ENCODE data around the gene TAF1B. TPM values are rescaled to one million over a fixed set of nuclear protein-coding genes. Genes with fewer than 3 reads are reported as not detected.

Gene TAF1B
- total and polyA plus RNA-seq, 2 donors (not counting 3 experiments of a cell fraction or from before 2014, with no cell fraction given) = 6.3 to 29.4 TPM

GRCh38 chr2:9815844-9816279 is 27.4 kb upstream of the TAF1B start:
- Histone ChIP-seq H3K9me3 (replicated peaks; ENCODE audit: control insufficient read depth, insufficient read depth, low read length) (no peaks in the 10 kb centered on the region), H3K9ac (replicated peaks; ENCODE audit: extremely low read depth, insufficient read depth, low read length) (no peak overlapping the region), H4K20me1 (replicated peaks; ENCODE audit: control insufficient read depth, extremely low read depth, insufficient read depth, low read length) (no peaks in the 10 kb centered on the region), H3K4me1 (ENCODE audit: control insufficient read depth, extremely low read depth, insufficient read depth, low read length) (peaks cover 6% of the 10 kb centered on the region), H3K4me3 (replicated peaks in 1 of 3; ENCODE audit: insufficient read depth in 1 of 3, low read depth in 1 of 3, low read length in 3 of 3) (no peak overlapping the region), H3K9me1 (replicated peaks; ENCODE audit: control insufficient read depth, extremely low read depth, insufficient read depth, low read length) (no peaks in the 10 kb centered on the region), H2AFZ (ENCODE audit: low read depth, low read length) (no peak overlapping the region), H3K36me3 (ENCODE audit: control insufficient read depth in 2 of 2, extremely low read depth in 1 of 2, insufficient read depth in 2 of 2, low read length in 2 of 2) (no peaks in the 10 kb centered on the region), H3K4me2 (ENCODE audit: insufficient read depth, low read length) (no peak overlapping the region), H3K79me2 (ENCODE audit: control insufficient read depth, insufficient read depth, low read length) (no peaks in the 10 kb centered on the region), H3K27me3 (ENCODE audit: control insufficient read depth in 2 of 2, insufficient read depth in 2 of 2, low read length in 2 of 2) (no peaks in the 10 kb centered on the region), H3K27ac (ENCODE audit: insufficient read depth, low read depth, low read length) (no peak overlapping the region)
- DNase-seq (ENCODE audit: low read depth, low spot score) (no peak), FAIRE-seq (peak; percentile 26)
- POLR2A ChIA-PET = interaction anchor here (0.8 kb wide), 1 partner anchor 28 kb away, joined by 4 read pairs; no protein-coding TSS in a partner anchor
- no peak for TF ChIP-seq GATA2 (IDR thresholded peaks at IDR 0.05; ENCODE audit: insufficient read depth, insufficient read length, low read depth, low read length)
- no peak for TF ChIP-seq JUN (IDR thresholded peaks at IDR 0.05; ENCODE audit: borderline replicate concordance, insufficient read depth, insufficient read length, low read depth)
- TF ChIP-seq FOS (IDR thresholded peaks at IDR 0.05; ENCODE audit: borderline replicate concordance, insufficient read depth, low read length) = no peak
- no peak for TF ChIP-seq EZH2 (IDR thresholded peaks at IDR 0.05; ENCODE audit: borderline replicate concordance, low read depth, low read length, severe bottlenecking)
- TF ChIP-seq CTCF (IDR thresholded peaks at IDR 0.05; ENCODE audit: extremely low read depth in 1 of 2, insufficient read depth in 1 of 2, low read depth in 1 of 2, low read length in 2 of 2) = no peak
- no peak for TF ChIP-seq POLR2AphosphoS5 (IDR thresholded peaks at IDR 0.05; ENCODE audit: insufficient read depth, low read depth, low read length)
- TF ChIP-seq POLR2A (IDR thresholded peaks at IDR 0.05; ENCODE audit: low read depth, low read length) = no peak
- TF ChIP-seq MAX (IDR thresholded peaks at IDR 0.05; ENCODE audit: insufficient read depth, insufficient read length) = no peak
- TF ChIP-seq MYC (IDR thresholded peaks at IDR 0.05; ENCODE audit: low read depth, low read length) = no peak
- dilution Hi-C loops (cut with MboI; ENCODE audit: extremely low pct_ligation_motif_present, low sequenced_read_pairs) = loop anchor here (25.0 kb wide), 1 partner anchor 146 kb away; the partner anchor contains the start of gene GRHL1
- BruUV-seq (replicated peaks) = no TSS peak
- intact Hi-C loops (cut with micrococcal nuclease) = no loop called here
- CTCF ChIA-PET = interaction anchor here (0.8 to 5.5 kb wide), 14 partner anchors 17 to 619 kb away, joined by 3 to 161 read pairs (median 8); partner anchors contain the start of gene TAF1B

All from endothelial cell of umbilical vein (primary cell).